ENCODE measurements around the gene MFSD12.
A peak's percentile ranks its signal among the peaks of the same experiment; 100 is the strongest.

MFSD12 gene

GRCh38 chr19:3575260-3575741, 17.9 kb upstream of the MFSD12 start:
- TF ChIP-seq POLR2A (IDR thresholded peaks at IDR 0.05; ENCODE audit: extremely low read depth, insufficient read length) (no peak), MYC (IDR thresholded peaks at IDR 0.05; ENCODE audit: low read depth, low read length) (no peak), CTCF (IDR thresholded peaks at IDR 0.05; ENCODE audit: low read depth, low read length) (no peak)
- DNase-seq (ENCODE audit: low read depth): no peak
- no peak overlapping the region for H3K4me3 ChIP-seq (ENCODE audit: low read depth, low read length)

GRCh38 chr19:3573858-3574637, 16.7 kb upstream of the MFSD12 start:
- no peak for TF ChIP-seq MYC (IDR thresholded peaks at IDR 0.05; ENCODE audit: low read depth, low read length)
- TF ChIP-seq POLR2A (IDR thresholded peaks at IDR 0.05; ENCODE audit: extremely low read depth, insufficient read length): no peak
- TF ChIP-seq MAX (IDR thresholded peaks at IDR 0.05; ENCODE audit: low read depth, low read length): no peak
- TF ChIP-seq CTCF (IDR thresholded peaks at IDR 0.05; ENCODE audit: low read depth, low read length): no peak
- peak overlapping the region; percentile 60 for H3K4me3 ChIP-seq (ENCODE audit: low read depth, low read length)
- DNase-seq (ENCODE audit: low read depth): peak; percentile 82

- TF ChIP-seq CTCF (IDR thresholded peaks at IDR 0.05; ENCODE audit: low read depth, low read length): no peak
- TF ChIP-seq MYC (IDR thresholded peaks at IDR 0.05; ENCODE audit: low read depth, low read length): no peak
- no peak for TF ChIP-seq POLR2A (IDR thresholded peaks at IDR 0.05; ENCODE audit: extremely low read depth, insufficient read length)
- no peak for TF ChIP-seq MAX (IDR thresholded peaks at IDR 0.05; ENCODE audit: low read depth, low read length)
- DNase-seq (ENCODE audit: low read depth): no peak
These were observed 15.9 kb upstream of the MFSD12 start for GRCh38 chr19:3573162-3573857.

GRCh38 chr19:3572855-3573161, 15.4 kb upstream of the MFSD12 start, which contains the start of gene HMG20B:
HMG20B (plus strand) TSS chr19:3572944; CDS start chr19:3573310, 366 bp downstream.
- TF ChIP-seq MYC (IDR thresholded peaks at IDR 0.05; ENCODE audit: low read depth, low read length): no peak
- TF ChIP-seq POLR2A (IDR thresholded peaks at IDR 0.05; ENCODE audit: extremely low read depth, insufficient read length): no peak
- no peak for TF ChIP-seq CTCF (IDR thresholded peaks at IDR 0.05; ENCODE audit: low read depth, low read length)
- TF ChIP-seq MAX (IDR thresholded peaks at IDR 0.05; ENCODE audit: low read depth, low read length): no peak
- no peak for DNase-seq (ENCODE audit: low read depth)
- peak within 1 kb of the TSS; percentile 60 for H3K4me3 ChIP-seq (ENCODE audit: low read depth, low read length)

More at GRCh38 chr19:3573162-3573857, 15.9 kb upstream of the MFSD12 start:
- H3K4me3 ChIP-seq (ENCODE audit: low read depth, low read length): peak overlapping the region; percentile 60

- peak overlapping the region; percentile 16 for H3K4me3 ChIP-seq (ENCODE audit: low read depth, low read length)
- DNase-seq (ENCODE audit: low read depth): peak; percentile 98
- TF ChIP-seq MYC (IDR thresholded peaks at IDR 0.05; ENCODE audit: low read depth, low read length) (no peak), CTCF (IDR thresholded peaks at IDR 0.05; ENCODE audit: low read depth, low read length) (no peak), POLR2A (IDR thresholded peaks at IDR 0.05; ENCODE audit: extremely low read depth, insufficient read length) (no peak), MAX (IDR thresholded peaks at IDR 0.05; ENCODE audit: low read depth, low read length) (no peak)
These were observed 14.9 kb upstream of the MFSD12 start for GRCh38 chr19:3572132-3572854.
